ENCODE results near the gene GPR139. TPM values are rescaled to one million over a fixed set of nuclear protein-coding genes. Genes with fewer than 3 reads are reported as not detected.

GPR139 gene
- total RNA-seq = not detected

- intact Hi-C loops (cut with DNase I) = no loop called here
These were observed at the start of gene GPR139 for GRCh38 chr16:20073203-20074098. GPR139 (minus strand) TSS chr16:20073890; CDS start chr16:20073616, 274 bp downstream.

GRCh38 chr16:20122011-20122410 is 48.3 kb upstream of the GPR139 start:
- Histone ChIP-seq H3K36me3 (no peaks in the 10 kb centered on the region), H3K4me1 (no peaks in the 10 kb centered on the region), H3K27me3 (no peaks in the 10 kb centered on the region), H3K4me3 (no peak overlapping the region), H3K27ac (no peak overlapping the region), H3K9me3 (peaks cover 0 to 8% of the 10 kb centered on the region in 2 donors)
- no peak for DNase-seq (ENCODE audit: low spot score in 2 of 2)
- intact Hi-C loops (cut with DNase I) = no loop called here
- no peak for TF ChIP-seq CTCF (IDR thresholded peaks at IDR 0.05)

More at GRCh38 chr16:20073203-20074098, at the start of gene GPR139:
- Histone ChIP-seq H3K27me3 (peaks cover 5% of the 10 kb centered on the region), H3K4me1 (no peaks in the 10 kb centered on the region), H3K27ac (no peak within 1 kb of the TSS), H3K9me3 (no peaks in the 10 kb centered on the region), H3K36me3 (no peaks in the 10 kb centered on the region), H3K4me3 (no peak within 1 kb of the TSS)
- no peak for DNase-seq (ENCODE audit: low spot score in 2 of 2)
- TF ChIP-seq CTCF (IDR thresholded peaks at IDR 0.05) = no peak

- Histone ChIP-seq H3K27me3 (no peaks in the 10 kb centered on the region), H3K36me3 (no peaks in the 10 kb centered on the region), H3K4me3 (no peak overlapping the region), H3K9me3 (no peaks in the 10 kb centered on the region), H3K4me1 (no peaks in the 10 kb centered on the region), H3K27ac (no peak overlapping the region)
- intact Hi-C loops (cut with DNase I) = no loop called here
- no peak for DNase-seq (ENCODE audit: low spot score in 2 of 2)
- TF ChIP-seq CTCF (IDR thresholded peaks at IDR 0.05) = no peak
These were observed 40.7 kb upstream of the GPR139 start for GRCh38 chr16:20114356-20114755.

GRCh38 chr16:20111143-20111542 is 37.5 kb upstream of the GPR139 start:
- H3K9me3 ChIP-seq = no peaks in the 10 kb centered on the region
- H3K27ac ChIP-seq = no peak overlapping the region
- no peak for TF ChIP-seq CTCF (IDR thresholded peaks at IDR 0.05)
- no peaks in the 10 kb centered on the region for H3K27me3 ChIP-seq
- intact Hi-C loops (cut with DNase I) = no loop called here
- H3K4me1 ChIP-seq = no peaks in the 10 kb centered on the region
- no peak overlapping the region for H3K4me3 ChIP-seq
- no peak for DNase-seq (ENCODE audit: low spot score in 2 of 2)
- H3K36me3 ChIP-seq = no peaks in the 10 kb centered on the region

GRCh38 chr16:20107083-20107482 is 33.4 kb upstream of the GPR139 start:
- Histone ChIP-seq H3K27ac (no peak overlapping the region), H3K4me3 (no peak overlapping the region), H3K27me3 (no peaks in the 10 kb centered on the region), H3K4me1 (no peaks in the 10 kb centered on the region), H3K9me3 (no peaks in the 10 kb centered on the region), H3K36me3 (no peaks in the 10 kb centered on the region)
- TF ChIP-seq CTCF (IDR thresholded peaks at IDR 0.05) = no peak
- intact Hi-C loops (cut with DNase I) = no loop called here
- no peak for DNase-seq (ENCODE audit: low spot score in 2 of 2)
